ENCODE measurements around the gene ZFAND3. TPM values are rescaled to one million over a fixed set of nuclear protein-coding genes. Genes with fewer than 3 reads are reported as not detected.

The ZFAND3 gene
- total and polyA plus RNA-seq, 2 experiments from 2014 or later: 36.5 to 50.0 TPM

DNA sequence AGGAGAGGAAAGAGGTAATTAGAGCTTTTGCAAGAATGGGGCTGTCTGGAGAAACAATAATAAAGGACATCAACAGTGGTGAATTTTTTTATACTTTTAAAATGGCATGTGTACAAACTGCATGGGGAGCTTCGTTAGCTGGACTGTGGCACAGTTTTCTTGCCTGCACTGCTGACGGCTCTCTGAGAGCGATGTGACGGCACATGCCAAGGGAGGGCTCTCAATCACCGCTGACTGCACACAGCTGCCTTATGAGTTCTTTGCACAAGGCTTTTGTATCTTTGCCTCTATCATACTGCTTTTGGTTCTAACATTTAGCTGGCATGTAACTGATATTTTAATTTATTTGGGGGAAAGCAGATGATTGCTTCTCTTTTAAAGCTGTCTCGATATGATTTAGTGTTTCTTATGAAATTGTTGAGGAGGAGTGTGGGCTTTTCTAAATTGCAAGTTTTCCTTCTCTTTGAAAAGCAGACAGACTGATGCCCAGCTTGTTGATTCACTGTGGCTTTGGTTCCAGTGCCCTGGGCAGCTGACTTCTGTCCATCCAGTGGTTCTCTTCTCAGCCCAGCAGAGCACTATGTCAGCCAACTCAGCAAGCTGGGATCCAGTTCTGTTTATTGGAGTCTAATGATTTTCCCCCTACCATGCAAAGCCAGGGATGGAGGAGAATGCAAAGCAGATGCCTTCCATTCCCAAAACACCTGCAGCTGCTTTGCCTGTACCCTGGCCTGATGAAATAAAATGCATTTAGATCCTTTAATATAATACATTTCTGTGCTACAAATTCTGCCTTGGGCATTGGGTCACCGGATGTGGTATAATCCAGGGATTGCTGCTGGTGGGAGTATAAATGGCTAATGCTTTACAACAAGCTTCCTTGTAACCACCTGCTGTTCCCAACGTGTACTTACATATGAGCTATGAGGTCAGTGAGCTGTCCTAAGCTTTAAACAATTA lies 323.9 kb downstream of the ZFAND3 start:
- Histone ChIP-seq H3K27ac (no peak overlapping the region), H3K27me3 (no peaks in the 10 kb centered on the region), H3K4me2 (no peak overlapping the region), H3K79me2 (peaks cover 46% of the 10 kb centered on the region), H3K9me2 (replicated peaks; ENCODE audit: insufficient read depth) (no peaks in the 10 kb centered on the region), H3K4me3 (no peak overlapping the region), H3K4me1 (ENCODE audit: insufficient read depth) (no peaks in the 10 kb centered on the region), H3K36me3 (replicated peaks; ENCODE audit: insufficient read depth, low read depth) (no peaks in the 10 kb centered on the region), H3K9me3 (ENCODE audit: low read depth) (no peaks in the 10 kb centered on the region), H4K20me1 (ENCODE audit: insufficient read depth, poor library complexity, severe bottlenecking) (peaks cover 68% of the 10 kb centered on the region), H2AFZ (no peak overlapping the region)
- WGBS (ENCODE audit: low lambda C conversion rate, missing lambda C conversion rate): 87% methylated on average over 8 of the region's 8 CpGs
- no peak for DNase-seq (ENCODE audit: low spot score)
- TF ChIP-seq, protein P1, sequence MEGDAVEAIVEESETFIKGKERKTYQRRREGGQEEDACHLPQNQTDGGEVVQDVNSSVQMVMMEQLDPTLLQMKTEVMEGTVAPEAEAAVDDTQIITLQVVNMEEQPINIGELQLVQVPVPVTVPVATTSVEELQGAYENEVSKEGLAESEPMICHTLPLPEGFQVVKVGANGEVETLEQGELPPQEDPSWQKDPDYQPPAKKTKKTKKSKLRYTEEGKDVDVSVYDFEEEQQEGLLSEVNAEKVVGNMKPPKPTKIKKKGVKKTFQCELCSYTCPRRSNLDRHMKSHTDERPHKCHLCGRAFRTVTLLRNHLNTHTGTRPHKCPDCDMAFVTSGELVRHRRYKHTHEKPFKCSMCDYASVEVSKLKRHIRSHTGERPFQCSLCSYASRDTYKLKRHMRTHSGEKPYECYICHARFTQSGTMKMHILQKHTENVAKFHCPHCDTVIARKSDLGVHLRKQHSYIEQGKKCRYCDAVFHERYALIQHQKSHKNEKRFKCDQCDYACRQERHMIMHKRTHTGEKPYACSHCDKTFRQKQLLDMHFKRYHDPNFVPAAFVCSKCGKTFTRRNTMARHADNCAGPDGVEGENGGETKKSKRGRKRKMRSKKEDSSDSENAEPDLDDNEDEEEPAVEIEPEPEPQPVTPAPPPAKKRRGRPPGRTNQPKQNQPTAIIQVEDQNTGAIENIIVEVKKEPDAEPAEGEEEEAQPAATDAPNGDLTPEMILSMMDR (IDR thresholded peaks at IDR 0.05; ENCODE audit: poor library complexity): no peak
- TF ChIP-seq EZH2phosphoT487 (IDR thresholded peaks at IDR 0.05; ENCODE audit: low read depth, severe bottlenecking, unreplicated experiment): no peak
- no peak for TF ChIP-seq EZH2 (IDR thresholded peaks at IDR 0.05; ENCODE audit: borderline replicate concordance)

DNA sequence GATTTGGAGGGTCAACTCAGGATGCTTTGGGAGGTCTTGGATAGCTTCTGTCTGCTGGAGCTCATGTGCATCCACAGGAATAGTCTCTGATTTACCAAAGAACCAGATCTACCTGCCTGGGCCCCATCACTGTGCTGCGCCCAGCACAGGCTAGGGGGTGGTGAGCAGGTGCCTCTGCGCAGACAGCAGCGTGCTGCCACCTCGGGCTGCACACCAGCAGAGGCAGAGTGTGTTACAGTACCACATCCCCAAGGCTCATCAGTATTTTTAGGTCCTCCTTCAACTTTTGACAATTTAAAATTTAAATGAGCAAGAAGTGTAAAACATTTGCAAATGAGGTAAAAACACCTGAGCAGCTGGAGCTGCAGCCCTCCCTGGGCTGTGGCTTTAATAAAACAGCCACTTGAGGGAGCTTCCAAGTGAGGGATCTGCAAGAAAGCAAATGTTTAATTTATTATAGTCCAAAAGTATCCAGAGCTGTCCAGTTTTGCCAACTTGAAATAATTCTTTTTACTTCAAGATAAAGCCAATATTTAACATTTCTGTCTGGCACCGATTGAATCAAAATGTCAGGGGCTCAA lies 324.9 kb downstream of the ZFAND3 start:
- Histone ChIP-seq H3K4me3 (no peak overlapping the region), H3K4me1 (ENCODE audit: insufficient read depth) (no peaks in the 10 kb centered on the region), H3K27me3 (no peaks in the 10 kb centered on the region), H2AFZ (no peak overlapping the region), H3K4me2 (no peak overlapping the region), H3K36me3 (replicated peaks; ENCODE audit: insufficient read depth, low read depth) (no peaks in the 10 kb centered on the region), H3K27ac (no peak overlapping the region), H3K9me3 (ENCODE audit: low read depth) (no peaks in the 10 kb centered on the region), H3K79me2 (peaks cover 42% of the 10 kb centered on the region), H4K20me1 (ENCODE audit: insufficient read depth, poor library complexity, severe bottlenecking) (peaks cover 68% of the 10 kb centered on the region), H3K9me2 (replicated peaks; ENCODE audit: insufficient read depth) (no peaks in the 10 kb centered on the region)
- DNase-seq (ENCODE audit: low spot score): no peak
- TF ChIP-seq, protein P1 (IDR thresholded peaks at IDR 0.05; ENCODE audit: poor library complexity): peak; percentile 7
- TF ChIP-seq EZH2phosphoT487 (IDR thresholded peaks at IDR 0.05; ENCODE audit: low read depth, severe bottlenecking, unreplicated experiment) (no peak), EZH2 (IDR thresholded peaks at IDR 0.05; ENCODE audit: borderline replicate concordance) (no peak)
- 96% methylated on average over 5 of the region's 5 CpGs for WGBS (ENCODE audit: low lambda C conversion rate, missing lambda C conversion rate)

DNA sequence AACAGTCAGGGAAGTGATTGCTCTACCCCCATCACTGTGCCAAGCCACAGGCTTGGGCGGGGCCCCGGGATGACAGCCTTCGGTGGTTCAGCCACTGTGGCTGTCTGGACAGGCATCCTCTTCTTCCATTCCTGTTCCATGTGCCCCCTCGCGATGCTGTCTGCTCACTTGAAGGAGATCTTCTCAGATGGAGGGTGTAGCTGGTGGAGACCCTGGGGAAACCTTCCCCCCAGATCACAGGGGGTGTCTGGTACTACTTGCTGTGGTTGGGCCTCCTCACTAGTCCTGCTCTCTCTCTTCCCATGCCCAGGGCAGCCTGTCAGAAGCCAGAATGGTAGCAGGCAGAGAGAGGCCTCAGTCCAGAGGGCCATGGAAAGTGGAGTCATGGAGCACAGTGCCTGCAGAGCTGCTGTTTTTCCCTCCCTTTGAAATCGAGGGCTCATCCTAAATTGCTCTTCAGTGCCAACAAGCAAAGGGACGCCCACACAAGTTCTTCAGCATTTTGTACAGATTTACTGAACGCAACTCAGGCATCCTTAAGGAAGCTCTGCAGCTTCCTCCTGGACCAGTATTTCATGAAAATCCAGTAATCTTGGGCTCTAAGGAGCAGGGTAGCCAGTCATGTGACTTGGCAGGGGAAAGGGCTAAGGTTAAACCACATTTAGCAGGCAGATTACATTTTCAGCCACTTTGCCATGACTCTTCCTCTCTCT lies 326.6 kb downstream of the ZFAND3 start:
- peaks cover 55% of the 10 kb centered on the region for H4K20me1 ChIP-seq (ENCODE audit: insufficient read depth, poor library complexity, severe bottlenecking)
- H3K36me3 ChIP-seq (replicated peaks; ENCODE audit: insufficient read depth, low read depth): no peaks in the 10 kb centered on the region
- H3K79me2 ChIP-seq: peaks cover 24% of the 10 kb centered on the region
- no peaks in the 10 kb centered on the region for H3K27me3 ChIP-seq
- no peak overlapping the region for H3K4me2 ChIP-seq
- TF ChIP-seq EZH2phosphoT487 (IDR thresholded peaks at IDR 0.05; ENCODE audit: low read depth, severe bottlenecking, unreplicated experiment) (no peak), EZH2 (IDR thresholded peaks at IDR 0.05; ENCODE audit: borderline replicate concordance) (no peak)
- TF ChIP-seq, protein P1 (IDR thresholded peaks at IDR 0.05; ENCODE audit: poor library complexity): no peak
- no peaks in the 10 kb centered on the region for H3K4me1 ChIP-seq (ENCODE audit: insufficient read depth)
- no peaks in the 10 kb centered on the region for H3K9me2 ChIP-seq (replicated peaks; ENCODE audit: insufficient read depth)
- H3K27ac ChIP-seq: no peak overlapping the region
- DNase-seq (ENCODE audit: low spot score): no peak
- no peak overlapping the region for H2AFZ ChIP-seq
- H3K4me3 ChIP-seq: no peak overlapping the region
- no peaks in the 10 kb centered on the region for H3K9me3 ChIP-seq (ENCODE audit: low read depth)
- 92% methylated on average over 8 of the region's 8 CpGs for WGBS (ENCODE audit: low lambda C conversion rate, missing lambda C conversion rate)

All from hepatocyte (in vitro differentiated cells).